Measurements from ENCODE around the gene GNAT1.

DNA sequence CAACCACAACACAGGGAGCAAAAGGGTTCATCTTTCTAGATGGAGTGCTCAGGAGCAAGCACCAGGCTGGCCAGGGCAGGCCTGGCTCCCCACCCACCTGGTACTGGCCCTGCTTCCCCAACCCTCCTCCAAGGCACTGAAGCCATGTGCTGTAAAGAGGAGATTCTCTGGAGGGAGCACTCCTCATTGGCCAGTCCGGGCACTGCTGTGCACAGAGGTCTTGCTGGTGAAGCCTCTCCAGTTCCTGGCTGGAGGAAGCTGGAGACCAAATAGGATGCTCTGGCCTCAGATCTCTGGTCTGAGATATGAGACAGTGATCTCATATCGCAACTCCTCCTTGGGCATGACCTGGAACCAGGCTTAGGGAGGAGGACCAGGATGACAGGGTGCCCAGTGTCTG, 44.0 kb upstream of the GNAT1 start:
- TF ChIP-seq, protein P1, sequence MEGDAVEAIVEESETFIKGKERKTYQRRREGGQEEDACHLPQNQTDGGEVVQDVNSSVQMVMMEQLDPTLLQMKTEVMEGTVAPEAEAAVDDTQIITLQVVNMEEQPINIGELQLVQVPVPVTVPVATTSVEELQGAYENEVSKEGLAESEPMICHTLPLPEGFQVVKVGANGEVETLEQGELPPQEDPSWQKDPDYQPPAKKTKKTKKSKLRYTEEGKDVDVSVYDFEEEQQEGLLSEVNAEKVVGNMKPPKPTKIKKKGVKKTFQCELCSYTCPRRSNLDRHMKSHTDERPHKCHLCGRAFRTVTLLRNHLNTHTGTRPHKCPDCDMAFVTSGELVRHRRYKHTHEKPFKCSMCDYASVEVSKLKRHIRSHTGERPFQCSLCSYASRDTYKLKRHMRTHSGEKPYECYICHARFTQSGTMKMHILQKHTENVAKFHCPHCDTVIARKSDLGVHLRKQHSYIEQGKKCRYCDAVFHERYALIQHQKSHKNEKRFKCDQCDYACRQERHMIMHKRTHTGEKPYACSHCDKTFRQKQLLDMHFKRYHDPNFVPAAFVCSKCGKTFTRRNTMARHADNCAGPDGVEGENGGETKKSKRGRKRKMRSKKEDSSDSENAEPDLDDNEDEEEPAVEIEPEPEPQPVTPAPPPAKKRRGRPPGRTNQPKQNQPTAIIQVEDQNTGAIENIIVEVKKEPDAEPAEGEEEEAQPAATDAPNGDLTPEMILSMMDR (IDR thresholded peaks at IDR 0.05), result no peak
- no peak for TF ChIP-seq POLR2A (IDR thresholded peaks at IDR 0.05)
